H1 (cell line): ENCODE results near the gene ATF7IP2. TPM values are rescaled to one million over a fixed set of nuclear protein-coding genes. Genes with fewer than 3 reads are reported as not detected.

Experiments used
- CTCF ChIA-PET: fragments of 300-600 bp; sonication (Branson Sonifier 250); formaldehyde crosslinking; loops from one replicate; lab custom pipeline; 2021; ENCODE audit not compliant: partially characterized antibody; lab: Charles Lee
- POLR2A ChIA-PET: fragments of 300-600 bp; sonication (Branson Sonifier 250); formaldehyde crosslinking; loops from one replicate; lab custom pipeline; 2021; ENCODE audit warnings: inconsistent platforms; ENCODE audit not compliant: partially characterized antibody; lab: Charles Lee
- DNase-seq, 2 experiments: peaks; one replicate each; pipeline versions ENCODE4 v3.0.0 to v3.0.0-alpha.2; 2010 to 2022; ENCODE audit warnings: low spot score in 2 of 2, low read depth in 1 of 2, mixed read lengths in 1 of 2
- FAIRE-seq: peaks from 2 replicates; lab custom pipeline; 2011; peaks lifted over from hg19 to GRCh38; lab: Jason Lieb, UNC
- H2AFZ ChIP-seq: 2 replicates; pipeline ENCODE4 v1.8.1; 2012; ENCODE audit warnings: low read length, inconsistent platforms
- H2AK5ac ChIP-seq: 2 replicates; pipeline ENCODE4 v1.6.1; 2013; ENCODE audit warnings: low read depth, low read length
- H2BK120ac ChIP-seq: replicated peaks from 2 replicates; pipeline ENCODE3; 2013; ENCODE audit warnings: low read depth, low read length, inconsistent platforms
- H2BK12ac ChIP-seq: 2 replicates; pipeline ENCODE4 v1.6.1; 2013; ENCODE audit warnings: low read depth, low read length
- H2BK15ac ChIP-seq: 2 replicates; pipeline ENCODE4 v1.6.1; 2013; ENCODE audit warnings: low read length
- H2BK20ac ChIP-seq: 2 replicates; pipeline ENCODE4 v1.6.1; 2013; ENCODE audit warnings: low read length
- H2BK5ac ChIP-seq: 2 replicates; pipeline ENCODE4 v1.6.1; 2013; ENCODE audit warnings: low read depth, low read length
- H3K14ac ChIP-seq: 2 replicates; pipeline ENCODE4 v1.6.1; 2013; ENCODE audit warnings: inconsistent platforms; ENCODE audit not compliant: insufficient read length
- H3K18ac ChIP-seq: 2 replicates; pipeline ENCODE4 v1.6.1; 2013; ENCODE audit warnings: low read length; ENCODE audit errors: extremely low read depth
- H3K23ac ChIP-seq: 2 replicates; pipeline ENCODE4 v1.6.1; 2013; ENCODE audit warnings: inconsistent platforms; ENCODE audit not compliant: insufficient read length
- H3K23me2 ChIP-seq: 2 replicates; pipeline ENCODE4 v1.6.1; 2013; ENCODE audit warnings: low read depth, low read length
- H3K27ac ChIP-seq: 2 replicates; pipeline ENCODE4 v1.6.1; 2011; ENCODE audit warnings: low read depth, low read length, inconsistent platforms
- H3K27me3 ChIP-seq, 4 experiments: replicated peaks in 1 of 4; 1 replicate in 1 of 4; 2 replicates in 3 of 4; pipeline versions ENCODE4 v1.6.1 to v1.8.1; 2011 to 2013; ENCODE audit warnings: low read length in 3 of 4, mild to moderate bottlenecking in 3 of 4, inconsistent platforms in 2 of 4, mixed read lengths in 2 of 4, moderate library complexity in 1 of 4; ENCODE audit not compliant: control insufficient read depth in 3 of 4, insufficient read depth in 3 of 4; ENCODE audit errors: extremely low read depth in 1 of 4
- H3K36me3 ChIP-seq, 4 experiments: 2 replicates each; pipeline versions ENCODE4 v1.6.1 to v1.8.1; 2011 to 2013; ENCODE audit warnings: mild to moderate bottlenecking in 4 of 4, low read length in 3 of 4, moderate library complexity in 2 of 4, control low read depth in 1 of 4, inconsistent platforms in 1 of 4; ENCODE audit not compliant: insufficient read depth in 4 of 4, control insufficient read depth in 2 of 4
- H3K4ac ChIP-seq: replicated peaks from 2 replicates; pipeline ENCODE3; 2013; ENCODE audit warnings: low read length, low read depth, mixed read lengths, inconsistent platforms; ENCODE audit not compliant: insufficient read length
- H3K4me1 ChIP-seq, 4 experiments: replicated peaks in 1 of 4; 1 replicate in 1 of 4; 2 replicates in 3 of 4; pipeline versions ENCODE4 v1.6.1 to v1.8.1; 2011 to 2013; ENCODE audit warnings: low read length in 3 of 4, inconsistent platforms in 2 of 4, mixed read lengths in 1 of 4; ENCODE audit not compliant: insufficient read depth in 4 of 4, control insufficient read depth in 3 of 4
- H3K4me2 ChIP-seq, 2 experiments: 2 replicates each; pipeline versions ENCODE4 v1.6.1 to v1.8.1; 2011 to 2013; ENCODE audit warnings: low read depth in 2 of 2, low read length in 2 of 2, control low read depth in 1 of 2, inconsistent platforms in 1 of 2, mild to moderate bottlenecking in 1 of 2; ENCODE audit not compliant: insufficient read depth in 1 of 2
- H3K4me3 ChIP-seq, 4 experiments: fragments of 200-600, 300-600 bp in 1 of 4; sonication (generic), shearing (Covaris generic), sonication (Bioruptor Twin) in 1 of 4; 2 replicates each; pipeline versions ENCODE4 v1.5.1 to v1.8.1; 2011 to 2016; ENCODE audit warnings: low read length in 4 of 4, low read depth in 3 of 4, control low read depth in 2 of 4, inconsistent platforms in 2 of 4, mild to moderate bottlenecking in 2 of 4, mixed read lengths in 1 of 4, moderate library complexity in 1 of 4; ENCODE audit not compliant: insufficient read depth in 2 of 4; ENCODE audit errors: extremely low read depth in 1 of 4
- H3K56ac ChIP-seq: replicated peaks from 2 replicates; pipeline ENCODE3; 2013; ENCODE audit warnings: low read depth, mild to moderate bottlenecking, mixed read lengths, low read length, inconsistent platforms; ENCODE audit not compliant: insufficient read length
- H3K79me1 ChIP-seq: 2 replicates; pipeline ENCODE4 v1.6.1; 2013; ENCODE audit warnings: low read depth, low read length, control low read depth
- H3K79me2 ChIP-seq, 2 experiments: 2 replicates each; pipeline versions ENCODE4 v1.6.1 to v1.8.1; 2012 to 2013; ENCODE audit warnings: low read length in 2 of 2, mild to moderate bottlenecking in 2 of 2, inconsistent platforms in 1 of 2; ENCODE audit not compliant: insufficient read depth in 2 of 2, control insufficient read depth in 1 of 2
- H3K9ac ChIP-seq, 4 experiments: replicated peaks in 1 of 4; 1 replicate in 1 of 4; 2 replicates in 3 of 4; pipeline versions ENCODE4 v1.6.1 to v1.8.1; 2011 to 2013; ENCODE audit warnings: low read depth in 3 of 4, low read length in 3 of 4, control low read depth in 2 of 4, mild to moderate bottlenecking in 2 of 4, moderate library complexity in 2 of 4, inconsistent platforms in 1 of 4; ENCODE audit errors: extremely low read depth in 1 of 4
- H3K9me3 ChIP-seq, 2 experiments: 2 replicates each; pipeline versions ENCODE4 v1.6.1 to v1.8.1; 2012 to 2013; ENCODE audit warnings: mild to moderate bottlenecking in 2 of 2, moderate library complexity in 2 of 2, control low read depth in 1 of 2, inconsistent platforms in 1 of 2, low read depth in 1 of 2, low read length in 1 of 2, mixed read lengths in 1 of 2; ENCODE audit not compliant: insufficient read depth in 2 of 2
- H4K20me1 ChIP-seq, 2 experiments: replicated peaks in 1 of 2; 2 replicates each; pipeline versions ENCODE3 to v1.8.1; 2011 to 2013; ENCODE audit warnings: inconsistent platforms in 2 of 2, low read length in 2 of 2, mild to moderate bottlenecking in 1 of 2; ENCODE audit not compliant: insufficient read depth in 2 of 2, control insufficient read depth in 1 of 2
- H4K5ac ChIP-seq: 2 replicates; pipeline ENCODE4 v1.6.1; 2013; ENCODE audit warnings: low read length, low read depth, mixed read lengths, inconsistent platforms; ENCODE audit not compliant: insufficient read length
- H4K8ac ChIP-seq: 2 replicates; pipeline ENCODE4 v1.8.0; 2013; ENCODE audit warnings: mild to moderate bottlenecking, moderate library complexity, low read length, inconsistent platforms; ENCODE audit not compliant: insufficient read depth; ENCODE audit errors: extremely low read depth
- H4K91ac ChIP-seq: replicated peaks from 2 replicates; pipeline ENCODE3; 2013; ENCODE audit warnings: low read length, mixed read lengths, inconsistent platforms; ENCODE audit not compliant: insufficient read length
- ASH2L ChIP-seq: fragments of 200-600, 300-600 bp; sonication (generic); IDR thresholded peaks from one replicate; pipeline ENCODE4 v1.7.1; 2017; ENCODE audit warnings: low read length
- ATF2 ChIP-seq: IDR thresholded peaks from 2 replicates; pipeline ENCODE4 v1.6.1; 2012; ENCODE audit warnings: low read length, inconsistent platforms
- JUN ChIP-seq: IDR thresholded peaks from 2 replicates; pipeline ENCODE4 v1.6.1; 2011; ENCODE audit warnings: low read depth, mild to moderate bottlenecking, improper control_type of control experiment, low read length
- KDM5A ChIP-seq: fragments of 200-600 bp; IDR thresholded peaks from 2 replicates; pipeline ENCODE4 v1.7.1; 2012; ENCODE audit warnings: mild to moderate bottlenecking, low read length, inconsistent platforms, mixed read lengths
- NANOG ChIP-seq: IDR thresholded peaks from 2 replicates; pipeline ENCODE4 v1.6.1; 2011; ENCODE audit warnings: low read length, low read depth, mild to moderate bottlenecking, inconsistent platforms; ENCODE audit not compliant: insufficient read depth, poor library complexity, severe bottlenecking
- SP2 ChIP-seq: IDR thresholded peaks from 2 replicates; pipeline ENCODE4 v1.6.1; 2012; ENCODE audit warnings: mild to moderate bottlenecking, low read length, inconsistent platforms
- SP4 ChIP-seq: IDR thresholded peaks from 2 replicates; pipeline ENCODE4 v1.6.1; 2012; ENCODE audit warnings: low read length, inconsistent platforms
- SUZ12 ChIP-seq: fragments of 200-600 bp; sonication (generic); IDR thresholded peaks from 2 replicates; pipeline ENCODE4 v1.6.1; 2012; ENCODE audit warnings: mild to moderate bottlenecking, inconsistent platforms, low read length, moderate library complexity, mixed read lengths
- TCF12 ChIP-seq: IDR thresholded peaks from 2 replicates; pipeline ENCODE4 v1.6.1; 2011; ENCODE audit warnings: low read depth, mild to moderate bottlenecking, low read length
- USF2 ChIP-seq: IDR thresholded peaks from 2 replicates; pipeline ENCODE4 v1.6.1; 2011; ENCODE audit warnings: low read length, improper control_type of control experiment
- WGBS, 2 experiments: shearing (Covaris generic) in 1 of 2; methylation state at CpG; one replicate each; pipeline versions ENCODE4 v1.1.6 to v1.1.7; 2013 to 2015; ENCODE audit warnings: low lambda C conversion rate in 2 of 2, mixed read lengths in 2 of 2, inconsistent platforms in 1 of 2, low coverage in 1 of 2, missing lambda C conversion rate in 1 of 2; ENCODE audit not compliant: insufficient replicate concordance in 2 of 2, insufficient coverage in 1 of 2, insufficient read length in 1 of 2; ENCODE audit errors: extremely low coverage in 1 of 2, missing lambda C conversion rate in 1 of 2; 5-methylcytosine and 5-hydroxymethylcytosine counted together
- polyA plus RNA-seq, 7 experiments: library from polyadenylated mRNA; depleted of rRNA in 3 of 7; stranded (reverse) in 5 of 7; unstranded in 2 of 7; fragments of >200 nt in 5 of 7; fragments of 200-250 nt in 2 of 7; gene quantifications; 1 replicate in 5 of 7; 2 replicates in 1 of 7; 4 replicates in 1 of 7; pipeline versions ENCODE4 v1.2.1 to v1.2.3, GENCODE V29; 2011 to 2013; ENCODE audit warnings: missing spikeins in 2 of 7, mixed read lengths in 2 of 7
- total RNA-seq: library from RNA; stranded (reverse); fragmentation: NEBNext Ultra II Directional; extraction: Animal tissue kit (Norgen Biotek cat#: 25700); gene quantifications from 2 replicates; pipeline ENCODE4 v1.2.1, GENCODE V29; 2021

ATF7IP2 gene
- total and polyA plus RNA-seq, 2 of the 8 experiments (the other 6 are each of a cell fraction or from before 2014, with no cell fraction given): 28.7 to 32.8 TPM

- H3K23ac ChIP-seq: no peak overlapping the region
- no peak overlapping the region for H4K5ac ChIP-seq
- H3K4me2 ChIP-seq: no peak overlapping the region
- H2BK15ac ChIP-seq: no peak overlapping the region
- no peak overlapping the region for H4K91ac ChIP-seq
- H4K20me1 ChIP-seq: no peaks in the 10 kb centered on the region
- no peak overlapping the region for H4K8ac ChIP-seq
- H2BK20ac ChIP-seq: no peak overlapping the region
- no peaks in the 10 kb centered on the region for H3K23me2 ChIP-seq
- H2AFZ ChIP-seq: no peak overlapping the region
- H2AK5ac ChIP-seq: no peak overlapping the region
- FAIRE-seq: no peak
- H3K14ac ChIP-seq: no peak overlapping the region
- no peaks in the 10 kb centered on the region for H3K79me2 ChIP-seq
- no peak for DNase-seq
- no peak overlapping the region for H3K9ac ChIP-seq
- no peak overlapping the region for H2BK120ac ChIP-seq
- ChIA-PET POLR2A (interaction anchor here (1.3 kb wide), 1 partner anchor 135 kb away, joined by 3 read pairs; the partner anchor contains the start of gene ATF7IP2), CTCF (interaction anchor here (0.6 to 5.0 kb wide), 30 partner anchors 7 to 398 kb away, joined by 3 to 42 read pairs (median 4); partner anchors contain the start of gene NUBP1)
- no peaks in the 10 kb centered on the region for H3K36me3 ChIP-seq
- no peak overlapping the region for H3K18ac ChIP-seq
- H3K4me1 ChIP-seq: no peaks in the 10 kb centered on the region
- WGBS, 2 experiments: 77% methylated on average over 7 of the region's 7 CpGs; no CpG with 5 or more reads in 1 of the 2 experiments
- no peaks in the 10 kb centered on the region for H3K27me3 ChIP-seq
- H3K4me3 ChIP-seq: no peak overlapping the region
- no peak overlapping the region for H3K56ac ChIP-seq
- H2BK12ac ChIP-seq: no peak overlapping the region
- H2BK5ac ChIP-seq: no peak overlapping the region
- H3K27ac ChIP-seq: no peak overlapping the region
- no peaks in the 10 kb centered on the region for H3K9me3 ChIP-seq
- no peaks in the 10 kb centered on the region for H3K79me1 ChIP-seq
- no peak overlapping the region for H3K4ac ChIP-seq
- TF ChIP-seq SUZ12 (no peak), KDM5A (no peak), SP4 (no peak), ATF2 (no peak), NANOG (no peak), ASH2L (no peak), TCF12 (no peak), JUN (no peak), SP2 (no peak), USF2 (no peak)
Observed at GRCh38 chr16:10520869-10521578, 135.2 kb downstream of the ATF7IP2 start.
